ENCODE results near the gene BCORL1. TPM values are rescaled to one million over a fixed set of nuclear protein-coding genes. Genes with fewer than 3 reads are reported as not detected.

Gene BCORL1
- total RNA-seq, 1 donor from 2014 or later, result 1.7 TPM

DNA sequence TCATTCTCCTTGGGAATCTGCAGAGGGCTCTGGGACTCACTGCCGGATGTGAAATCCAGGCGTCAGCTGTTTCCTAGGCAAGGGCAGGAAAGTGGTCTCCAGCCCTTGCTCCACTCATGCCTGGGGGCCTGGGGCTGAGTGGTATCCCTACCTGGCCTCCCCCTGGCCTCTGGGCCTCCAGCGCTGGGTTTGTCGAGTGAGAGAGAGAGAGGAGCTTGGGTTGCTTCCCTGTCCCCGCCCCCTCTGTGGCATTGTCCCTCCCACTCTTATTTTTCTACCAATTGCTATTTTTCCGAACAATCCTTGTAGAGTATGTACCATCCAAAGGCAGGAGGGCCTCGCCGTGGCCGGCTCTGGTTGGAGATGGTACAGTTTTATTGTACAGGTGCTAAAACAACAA lies 74.8 kb downstream of the BCORL1 start:
- peak in 1 of 2 donors; percentile 7 for DNase-seq (ENCODE audit: low read depth in 2 of 2)

DNA sequence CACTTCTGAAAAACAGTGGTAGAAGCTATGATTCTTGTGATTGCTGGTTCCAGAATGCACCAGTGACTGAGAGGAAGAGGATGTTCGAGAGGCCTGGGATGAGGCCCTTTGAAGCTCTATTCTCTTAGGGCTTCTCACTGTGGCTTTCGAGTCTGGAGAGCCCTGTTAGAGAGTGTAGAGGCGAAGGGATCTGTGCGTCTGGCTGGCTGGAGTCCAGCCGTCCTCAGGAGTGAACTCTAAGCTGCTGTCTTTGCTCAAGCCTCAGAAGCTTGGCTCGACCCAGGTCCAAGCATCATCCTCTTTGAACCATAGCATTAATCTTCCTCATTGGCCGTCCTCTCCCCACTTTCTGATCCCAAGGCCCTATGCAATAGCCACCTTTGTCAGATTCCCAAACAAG lies 76.2 kb downstream of the BCORL1 start:
- DNase-seq (ENCODE audit: low read depth in 2 of 2), result no peak

DNA sequence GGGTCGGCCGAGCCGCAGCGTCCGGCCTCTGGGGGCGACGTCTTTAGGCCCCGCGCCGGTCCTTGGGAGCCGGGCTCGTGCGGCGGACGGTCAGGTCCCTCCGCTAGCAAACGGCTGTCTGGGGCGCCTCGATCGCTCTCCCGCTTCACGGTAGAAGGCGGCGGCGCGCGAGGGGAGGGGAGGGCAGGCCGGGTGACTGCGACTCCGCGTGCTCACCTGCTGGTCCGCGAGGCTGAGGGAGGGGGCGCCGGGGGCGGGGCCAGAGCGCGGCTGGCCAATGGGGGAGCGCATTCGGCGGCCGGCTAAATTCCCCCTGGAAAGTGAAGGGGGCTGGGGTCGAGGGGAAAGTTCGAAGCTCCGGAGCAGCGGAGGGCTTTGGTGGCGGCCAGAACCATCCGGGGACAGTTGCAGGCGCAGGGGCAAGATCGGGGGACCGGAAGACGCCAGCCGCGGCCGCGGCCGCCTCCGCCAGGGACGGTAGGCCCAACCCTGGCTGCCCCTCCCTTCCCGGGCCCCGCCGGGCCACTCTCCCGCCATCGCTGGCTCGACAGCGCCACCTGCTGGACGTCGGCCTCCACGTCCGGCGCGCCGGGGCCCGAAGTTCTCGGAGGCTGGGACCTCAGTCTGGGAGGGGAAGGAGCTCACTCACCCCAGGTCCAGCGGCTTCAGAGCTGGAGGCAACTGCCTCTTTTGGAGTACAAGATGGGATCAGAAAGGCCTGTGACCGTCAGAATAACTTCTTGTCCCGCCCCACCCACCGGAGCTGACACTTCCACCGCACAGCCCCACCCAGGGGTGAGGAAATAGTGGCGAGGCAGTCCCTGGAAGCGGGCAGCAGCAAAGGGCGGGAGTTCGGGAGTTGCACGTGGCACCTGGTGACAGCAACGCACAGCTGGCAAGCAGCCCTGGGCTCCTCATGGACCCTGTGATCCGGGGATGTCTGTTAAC lies 78.0 kb downstream of the BCORL1 start:
- peak in 1 of 2 donors; percentile 57 for DNase-seq (ENCODE audit: low read depth in 2 of 2)

DNA sequence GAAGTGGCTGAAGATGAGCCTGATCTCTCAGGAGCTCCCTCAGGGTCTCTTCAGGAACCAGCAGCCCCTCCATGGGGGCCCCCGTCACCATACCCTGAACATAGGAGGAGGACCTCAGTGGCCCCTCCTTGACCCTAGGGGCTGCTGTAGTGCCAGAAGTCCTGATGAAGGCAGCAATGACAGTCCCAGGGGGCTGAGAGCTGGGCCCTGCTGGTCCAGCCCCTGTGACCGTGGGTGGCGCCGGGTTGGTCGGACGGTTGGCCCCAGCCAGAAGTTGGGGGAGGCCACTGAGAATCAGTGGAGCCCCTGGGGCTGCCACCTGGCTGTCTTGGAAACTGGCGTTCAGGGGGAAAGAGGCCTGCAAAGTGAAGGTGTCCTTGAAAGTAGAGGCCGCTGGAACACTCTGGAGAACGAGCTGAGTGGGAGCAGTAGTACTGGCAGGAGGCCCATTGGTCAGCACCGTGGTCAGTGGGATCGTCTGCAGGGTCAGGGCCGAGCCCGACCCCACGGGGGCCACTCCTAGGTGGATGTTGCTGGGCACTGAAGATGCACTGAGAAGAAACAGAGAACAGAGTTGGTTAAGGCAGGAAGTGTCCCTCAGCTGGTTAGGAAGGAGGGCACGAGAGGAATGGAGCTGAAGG lies 84.7 kb downstream of the BCORL1 start:
- no peak for DNase-seq (ENCODE audit: low read depth in 2 of 2)

DNA sequence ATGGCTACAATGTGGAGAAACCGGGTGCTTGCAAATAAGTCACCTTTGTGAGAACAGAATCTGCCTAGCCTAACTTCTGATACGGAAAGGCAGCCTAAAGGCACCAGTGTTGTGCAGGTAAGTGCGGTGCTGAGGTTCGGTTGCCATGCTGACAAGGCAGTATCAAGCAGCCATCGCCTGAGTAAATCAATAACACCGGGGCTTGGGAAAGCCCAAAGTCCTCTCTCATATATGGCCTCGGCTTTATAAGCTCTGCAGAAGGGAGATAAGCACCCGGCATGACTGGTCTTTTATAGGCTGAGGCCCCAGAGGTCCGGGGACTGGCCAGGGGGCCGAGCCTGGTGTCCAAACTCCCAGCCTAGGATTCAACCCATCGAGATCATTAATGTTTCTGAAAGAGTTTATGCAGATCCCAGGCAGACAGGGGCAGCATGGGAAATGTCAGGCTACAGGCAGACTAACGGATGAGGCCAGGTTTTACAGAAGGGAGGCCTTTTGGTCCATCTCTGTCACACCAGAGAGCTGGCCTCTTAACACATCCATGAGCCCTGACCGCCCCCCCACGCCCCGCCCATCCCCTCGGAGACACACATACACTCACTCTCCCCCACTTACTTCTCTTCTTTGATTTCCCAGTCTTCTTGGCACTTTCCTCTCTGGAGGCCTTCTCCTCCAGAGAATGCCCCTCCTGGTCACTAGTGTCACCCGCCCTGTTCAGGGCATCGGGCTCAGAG lies 89.3 kb downstream of the BCORL1 start:
- no peak for DNase-seq (ENCODE audit: low read depth in 2 of 2)

DNA sequence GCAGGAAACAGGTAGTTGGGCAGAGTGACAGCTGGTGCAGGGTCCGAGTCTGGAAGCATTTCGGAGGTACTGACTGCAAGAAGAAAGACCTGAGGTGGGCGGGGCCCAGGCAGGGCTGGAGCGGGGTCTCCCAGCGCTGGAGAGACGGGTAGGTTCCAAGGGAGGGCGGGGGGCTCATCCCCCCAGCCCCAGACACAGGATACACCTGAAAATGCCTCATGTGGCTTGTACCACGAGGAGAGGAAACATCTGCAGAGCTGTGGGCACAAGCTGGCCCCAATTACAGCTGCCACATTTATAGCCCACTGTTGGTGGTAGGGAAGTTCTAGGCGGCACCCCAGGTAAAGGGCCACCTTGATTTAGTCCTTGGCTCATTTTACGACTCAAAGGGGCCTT lies 89.9 kb downstream of the BCORL1 start:
- DNase-seq (ENCODE audit: low read depth in 2 of 2), result no peak

DNA sequence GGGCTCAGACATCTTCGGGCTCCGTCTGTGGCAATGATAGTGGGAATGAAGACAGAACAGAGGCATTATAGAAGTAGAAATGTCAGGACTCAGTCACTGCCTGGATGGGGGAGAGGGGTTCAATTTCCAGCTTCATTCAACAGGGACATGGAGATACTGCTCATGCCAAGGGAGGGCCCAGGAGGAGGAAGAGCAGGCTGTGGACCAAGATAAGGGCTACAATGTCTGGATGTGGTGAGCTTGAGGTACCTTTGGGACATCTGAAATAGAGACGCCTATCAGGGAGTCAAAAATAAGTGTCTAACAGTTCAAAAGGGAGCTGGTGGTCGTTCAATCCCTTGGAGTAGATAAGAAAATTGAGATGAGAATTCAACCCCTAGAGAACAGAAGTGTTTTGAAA lies 93.3 kb downstream of the BCORL1 start:
- no peak for DNase-seq (ENCODE audit: low read depth in 2 of 2)

DNA sequence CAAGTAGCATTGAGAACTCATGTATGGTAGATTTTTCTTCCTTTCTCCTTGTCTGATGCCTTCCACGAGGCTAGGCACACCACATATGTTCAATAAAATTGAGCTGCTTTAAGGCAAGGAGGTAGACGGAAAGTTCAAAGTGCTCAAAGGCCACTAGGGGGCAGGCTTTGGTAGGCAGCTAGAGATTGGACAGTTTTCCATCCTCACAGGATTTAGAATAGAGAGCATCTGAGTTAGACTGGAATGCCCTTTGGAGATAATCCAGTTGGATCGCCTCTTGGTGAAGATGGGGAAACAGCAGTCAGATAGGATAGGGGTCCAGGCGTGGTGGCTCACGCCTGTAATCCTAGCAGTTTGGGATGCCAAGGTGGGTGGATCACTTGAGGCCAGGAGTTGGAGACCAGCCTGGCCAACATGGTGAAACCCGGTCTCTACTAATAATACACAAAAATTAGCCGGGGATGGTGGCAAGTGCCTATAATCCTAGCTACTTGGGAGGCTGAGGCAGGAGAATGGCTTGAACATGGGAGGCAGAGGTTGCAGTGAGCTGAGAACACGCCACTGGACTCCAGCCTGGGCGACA lies 97.5 kb downstream of the BCORL1 start:
- DNase-seq (ENCODE audit: low read depth in 2 of 2), result peak; percentile 59 to 71

DNA sequence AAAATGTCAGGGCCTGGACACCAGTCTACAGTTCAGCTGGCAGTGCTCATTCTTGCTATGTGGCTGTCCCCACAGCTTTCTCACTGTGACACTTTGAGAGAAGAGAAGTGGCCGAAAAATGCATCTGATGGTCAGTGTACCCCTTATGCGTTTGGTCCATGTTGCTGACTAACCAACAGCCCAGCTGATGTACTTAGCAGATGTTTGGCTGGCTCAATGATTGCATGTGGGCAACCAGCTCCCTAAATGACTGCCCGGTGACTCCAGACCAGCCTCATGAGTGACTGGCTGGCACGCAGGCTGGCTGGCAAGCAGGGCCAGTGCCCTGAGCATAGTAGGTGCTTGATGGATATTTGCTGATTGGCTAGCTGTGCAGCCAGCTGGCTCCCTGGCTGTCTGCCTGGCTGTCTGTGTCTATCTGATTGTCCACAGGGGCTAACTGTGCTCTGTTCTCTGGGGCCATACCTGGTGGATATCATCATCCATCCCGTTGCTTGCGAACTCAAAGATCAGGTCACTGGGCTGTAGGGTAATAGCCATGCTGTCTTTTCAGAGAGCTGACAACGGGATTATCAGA lies 98.4 kb downstream of the BCORL1 start:
- DNase-seq (ENCODE audit: low read depth in 2 of 2), result no peak

DNA sequence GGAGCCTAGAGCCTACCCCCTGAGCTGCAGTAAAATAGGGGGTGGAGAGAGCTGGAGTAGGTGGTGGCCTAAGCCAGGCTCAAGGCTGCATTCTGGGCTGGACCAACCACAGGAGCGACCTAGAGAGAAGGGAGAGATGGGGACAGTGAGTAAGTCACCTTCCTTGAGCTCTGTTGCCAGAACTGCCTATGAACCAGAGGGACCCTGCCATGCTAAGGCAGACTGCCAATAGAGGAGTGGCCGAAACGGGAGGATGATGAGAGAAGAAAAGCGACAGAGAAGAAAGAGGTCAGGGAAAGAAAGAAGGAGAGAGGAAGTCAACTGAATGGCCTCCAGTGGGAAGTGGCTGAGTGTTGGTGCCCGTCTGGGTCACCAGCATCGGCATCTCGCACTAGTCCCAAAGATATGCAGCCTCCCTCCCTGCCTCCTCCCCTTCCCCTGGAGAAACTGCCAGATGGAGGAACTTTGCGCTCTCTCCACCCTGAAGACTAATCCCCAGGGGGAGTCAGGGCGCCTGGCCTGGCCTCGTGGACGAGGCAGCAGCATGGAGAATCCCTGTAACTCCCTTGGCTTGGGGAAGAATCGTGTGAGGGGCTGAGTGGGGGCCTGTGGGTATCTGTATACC lies 99.1 kb downstream of the BCORL1 start:
- no peak for DNase-seq (ENCODE audit: low read depth in 2 of 2)

DNA sequence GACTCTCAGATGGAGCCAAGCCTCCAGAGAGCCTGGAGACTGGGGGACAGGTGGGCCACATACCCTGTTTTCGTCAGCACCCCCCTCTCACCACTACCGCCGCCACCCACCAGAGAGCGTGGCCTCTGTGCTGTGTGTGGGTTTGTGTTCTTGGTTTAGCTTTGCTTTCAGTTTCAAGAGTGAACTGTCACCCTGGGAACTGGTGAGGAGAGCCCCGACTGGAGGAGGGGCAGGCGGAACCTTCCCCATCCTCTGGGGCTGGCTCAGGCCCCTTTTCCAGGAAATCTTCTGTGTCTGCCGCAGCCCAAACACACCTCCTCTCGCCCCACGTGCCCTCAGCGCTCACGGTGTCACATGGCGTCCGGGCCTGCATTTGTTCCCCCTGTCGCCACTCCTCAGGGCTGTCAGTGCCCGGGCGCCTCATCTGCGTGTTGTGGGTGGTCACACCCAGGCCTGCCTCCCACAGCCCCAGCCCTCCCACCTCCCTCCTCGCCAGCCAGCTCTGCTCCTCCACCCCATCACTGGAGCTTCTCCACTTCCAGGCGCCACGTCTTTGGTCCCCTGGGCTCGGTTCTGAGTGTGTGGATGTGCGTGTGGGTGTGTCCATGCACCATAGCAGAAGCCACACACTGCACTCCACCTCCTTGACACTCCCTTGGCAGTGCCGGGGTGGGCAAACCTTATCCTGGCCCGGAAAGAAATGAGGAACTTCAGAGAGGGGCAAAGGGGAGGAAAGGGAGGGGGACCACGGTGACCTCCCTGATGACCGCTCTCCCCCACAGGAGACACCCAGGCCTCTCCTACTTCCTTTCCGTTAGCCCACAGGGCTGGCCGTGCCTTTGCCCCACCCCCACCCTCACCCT lies 100.0 kb downstream of the BCORL1 start:
- no peak for DNase-seq (ENCODE audit: low read depth in 2 of 2)

DNA sequence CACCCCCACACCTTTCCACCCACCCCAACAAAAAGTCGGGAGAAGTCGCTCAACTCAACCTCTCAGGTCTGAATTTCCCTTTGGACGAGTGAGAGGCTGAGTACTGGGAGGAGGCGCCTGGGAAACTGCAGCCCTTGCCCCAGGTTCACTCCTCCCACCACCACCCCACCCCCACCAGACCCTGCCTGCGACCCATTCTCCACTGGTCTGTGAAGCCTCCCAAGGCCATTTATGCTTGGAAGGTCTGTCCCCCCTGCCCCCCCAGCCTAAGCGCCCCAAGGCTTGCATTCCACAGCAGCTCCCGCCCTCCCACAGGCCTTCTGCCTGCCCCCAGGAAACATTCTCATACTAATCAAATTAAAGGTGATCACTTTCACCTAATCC lies 100.7 kb downstream of the BCORL1 start:
- no peak for DNase-seq (ENCODE audit: low read depth in 2 of 2)

DNA sequence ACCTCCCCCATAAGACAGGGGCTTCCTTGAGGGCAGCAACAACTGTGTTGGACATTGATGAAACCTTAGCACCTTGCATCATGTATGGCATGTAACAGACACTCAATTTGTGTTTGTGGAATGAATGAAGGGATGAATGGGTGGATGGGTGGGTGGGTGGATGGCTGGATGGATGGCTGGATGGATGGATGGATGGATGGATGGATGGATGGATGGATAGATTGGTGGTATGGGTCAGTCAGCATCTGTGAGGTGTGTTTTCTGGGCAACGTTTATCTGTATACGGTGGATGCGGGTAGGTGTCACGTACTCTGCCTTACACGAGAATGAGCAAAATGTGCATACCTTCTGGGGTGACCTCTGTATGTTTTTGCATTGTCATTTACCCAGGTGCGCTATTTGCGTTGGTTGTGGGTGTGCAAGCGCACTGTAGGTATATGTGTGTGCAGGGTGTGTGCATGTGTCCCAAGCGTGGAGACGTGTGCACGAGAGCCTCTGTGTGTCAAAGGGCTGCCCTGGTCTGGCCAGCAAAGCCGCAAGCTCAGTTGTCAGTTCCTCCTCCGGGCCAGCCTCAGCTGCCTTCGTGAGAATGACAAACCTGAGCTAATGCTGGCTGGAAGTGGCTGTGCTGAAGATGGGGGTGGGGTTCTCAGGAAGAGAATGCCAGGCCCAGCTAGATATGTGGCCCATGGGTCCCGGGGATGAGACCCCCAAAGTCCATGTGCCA lies 101.4 kb downstream of the BCORL1 start:
- no peak for DNase-seq (ENCODE audit: low read depth in 2 of 2)

DNA sequence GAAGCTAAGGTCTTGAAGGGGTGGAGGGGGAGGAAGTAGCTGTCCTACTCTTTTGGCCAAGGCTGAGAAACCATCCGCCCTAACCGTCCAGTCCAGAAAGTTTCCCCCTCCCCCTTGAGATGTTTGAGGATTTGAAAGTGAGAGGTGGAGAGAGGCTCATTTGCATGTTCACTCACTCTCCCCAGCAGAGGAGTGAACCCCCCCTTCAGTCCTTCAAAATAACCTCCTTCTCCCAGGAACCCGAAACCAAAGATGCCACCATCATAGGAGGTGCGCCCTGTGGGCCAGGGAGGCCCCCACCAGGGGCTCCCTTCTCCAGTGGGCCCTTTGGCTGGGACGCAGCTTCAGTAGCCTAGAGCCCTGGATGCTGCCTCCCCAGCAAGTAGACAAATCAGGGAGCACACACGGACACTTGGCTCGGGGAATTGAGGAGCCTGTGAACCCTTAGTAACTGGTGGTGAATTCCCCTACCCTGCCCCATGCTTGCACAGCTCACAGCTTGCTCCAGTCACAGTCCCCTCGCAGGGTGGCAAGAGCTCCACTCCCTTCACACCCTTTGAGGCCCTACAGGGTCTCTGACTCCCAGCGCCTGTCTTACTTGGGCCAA lies 102.3 kb downstream of the BCORL1 start:
- DNase-seq (ENCODE audit: low read depth in 2 of 2), result no peak

DNA sequence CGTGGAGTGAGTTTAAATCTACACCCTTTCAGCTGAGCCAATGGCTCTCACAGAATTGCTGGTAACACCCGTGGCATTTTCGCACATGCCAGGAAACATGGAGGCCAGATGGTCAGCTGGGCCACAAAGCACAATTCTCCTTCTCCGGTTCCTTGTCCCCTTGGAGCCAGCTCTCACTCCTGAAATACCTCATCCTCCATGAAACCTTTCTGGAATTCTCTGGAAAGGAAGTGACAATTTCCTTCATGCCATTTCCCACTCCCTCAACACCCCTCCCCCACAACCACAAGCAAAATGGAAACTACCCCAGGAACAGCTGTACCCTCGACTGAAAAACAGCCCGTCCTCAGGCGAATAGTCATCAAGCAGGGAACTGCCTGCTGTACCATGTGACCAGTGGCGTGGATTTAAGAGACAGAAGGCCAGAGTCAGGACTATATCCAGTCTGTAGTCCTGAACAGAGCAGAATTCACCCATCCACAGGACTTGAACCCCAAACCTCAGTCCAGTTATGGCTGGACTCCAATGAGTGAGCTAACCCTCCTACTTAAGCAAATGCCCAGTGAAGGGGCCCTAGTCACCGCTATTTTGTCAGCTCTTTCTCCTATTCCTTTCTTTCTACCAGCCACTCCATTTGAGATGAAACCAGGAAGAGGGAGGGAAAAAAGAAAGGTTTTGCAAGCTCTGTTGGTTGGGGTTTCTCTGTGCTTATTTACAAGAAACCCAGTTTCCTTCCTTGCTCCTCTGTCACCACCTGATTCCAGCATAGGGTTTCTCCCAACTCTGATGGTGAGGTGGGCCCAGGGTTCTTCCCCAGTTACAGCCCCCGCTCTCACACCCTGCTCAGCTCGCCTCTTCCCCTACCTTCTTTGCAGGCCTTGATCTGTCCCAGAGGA lies 103.4 kb downstream of the BCORL1 start:
- peak; percentile 92 to 94 for DNase-seq (ENCODE audit: low read depth in 2 of 2)

DNA sequence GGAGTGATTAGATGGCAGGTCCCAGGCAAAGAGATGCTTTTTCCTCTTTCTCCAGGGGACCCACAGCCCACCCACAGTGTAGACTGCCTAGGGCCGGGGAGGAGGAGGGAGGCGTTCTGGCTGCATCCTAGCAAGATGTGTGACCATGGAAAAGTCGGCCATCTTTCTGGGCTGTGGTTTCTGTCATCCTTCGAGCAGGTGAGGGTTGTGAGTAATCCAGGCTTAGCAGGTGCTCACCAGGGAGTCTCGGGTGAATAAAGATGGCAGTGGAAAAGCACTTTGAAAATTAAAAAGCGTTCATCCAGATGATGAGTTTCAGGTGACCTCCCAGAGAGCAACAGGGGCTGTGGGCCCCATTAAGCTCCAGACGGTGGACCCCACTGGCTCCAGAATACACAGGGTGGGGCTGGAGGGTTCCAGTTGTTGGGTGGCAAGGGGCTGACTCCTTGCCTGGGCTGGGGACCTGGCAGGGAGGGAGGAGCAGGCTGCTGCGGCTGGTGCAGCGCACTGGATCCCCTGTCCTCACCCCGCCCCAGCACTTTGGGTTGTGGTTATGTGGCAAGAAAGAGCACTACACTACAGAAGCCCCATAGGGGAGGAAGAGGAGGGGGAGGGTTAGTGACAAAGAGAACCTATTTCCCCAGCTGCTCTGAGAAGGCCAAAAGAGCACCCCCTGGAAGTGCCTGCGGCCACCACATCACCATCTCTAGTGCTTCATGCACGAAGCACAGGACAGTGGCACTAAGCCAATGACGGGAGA lies 104.2 kb downstream of the BCORL1 start:
- DNase-seq (ENCODE audit: low read depth in 2 of 2), result no peak

DNA sequence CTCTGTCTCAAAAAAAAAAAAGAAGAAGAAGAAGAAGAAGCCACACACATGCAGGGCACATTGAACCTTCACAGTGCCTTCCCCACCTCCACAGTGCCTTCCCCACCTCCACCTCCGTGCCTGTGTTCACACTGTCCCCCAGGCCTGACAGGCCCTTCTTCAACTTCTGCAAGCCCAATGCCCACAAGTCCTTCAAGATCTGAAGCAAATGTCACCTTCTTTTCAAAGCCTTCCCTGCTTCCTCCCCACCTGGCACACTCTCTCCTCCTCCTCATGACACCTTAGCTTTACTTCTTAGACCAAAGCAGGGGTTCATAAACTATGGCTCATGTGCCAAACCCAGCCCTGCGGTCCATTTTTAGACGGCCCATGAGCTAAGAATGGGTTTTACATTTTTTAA lies 107.9 kb downstream of the BCORL1 start:
- no peak for DNase-seq (ENCODE audit: low read depth in 2 of 2)

Data from dermis microvascular lymphatic vessel endothelial cell (primary cell).